Prostate gland (tissue), 2 donors: ENCODE data around the gene ELOVL1. TPM values are rescaled to one million over a fixed set of nuclear protein-coding genes. Genes with fewer than 3 reads are reported as not detected.

ENCODE experiments used
- DNase-seq: peaks from one replicate; pipeline ENCODE4 v3.0.0-alpha.2; 2019; ENCODE audit warnings: low spot score
- H3K27ac ChIP-seq, 2 donors: fragments of 200-600 bp; sonication (generic); 2 replicates each; pipeline ENCODE4 v1.5.1; 2017 to 2019
- H3K27me3 ChIP-seq: fragments of 200-600 bp; sonication (generic); replicated peaks from 2 replicates; pipeline ENCODE4 v1.5.1; 2019; ENCODE audit not compliant: insufficient read depth
- H3K36me3 ChIP-seq, 2 donors: fragments of 200-600 bp; sonication (generic); 1 replicate in 1 of 2; 2 replicates in 1 of 2; pipeline versions ENCODE4 v1.5.1 to v1.8.1; 2017 to 2019
- H3K4me1 ChIP-seq: fragments of 200-600 bp; sonication (generic); replicated peaks from 2 replicates; pipeline ENCODE4 v1.5.1; 2019
- H3K4me3 ChIP-seq, 2 donors: fragments of 200-600 bp; sonication (generic); 2 replicates each; pipeline ENCODE4 v1.5.1; 2017 to 2019
- H3K9me3 ChIP-seq: fragments of 200-600 bp; sonication (generic); 2 replicates; pipeline ENCODE4 v1.5.1; 2017
- CTCF ChIP-seq, 4 experiments: fragments of 200-600 bp in 2 of 4; fragments of 450-650 bp in 2 of 4; sonication (generic) in 2 of 4; IDR thresholded peaks; 1 replicate in 3 of 4; 2 replicates in 1 of 4; pipeline ENCODE4 v1.5.1; 2016 to 2019; ENCODE audit warnings: antibody characterized with exemption in 4 of 4, mild to moderate bottlenecking in 2 of 4, moderate library complexity in 2 of 4
- POLR2A ChIP-seq: fragments of 450-650 bp; IDR thresholded peaks from one replicate; pipeline ENCODE4 v1.6.1; 2016; ENCODE audit warnings: antibody characterized with exemption, mild to moderate bottlenecking
- POLR2AphosphoS5 ChIP-seq: sonication (generic); formaldehyde crosslinking; IDR thresholded peaks from one replicate; pipeline ENCODE4 v1.6.1; 2017; ENCODE audit warnings: antibody characterized with exemption
- WGBS: methylation state at CpG from one replicate; pipeline ENCODE4 v1.1.5; 2018; 5-methylcytosine and 5-hydroxymethylcytosine counted together
- intact Hi-C: fragments of 100-400 bp; cut with DNase I; formaldehyde crosslinking; loops from one replicate; pipeline ENCODE4 v1.14.2; 2022
- total RNA-seq, 2 donors: library from RNA; depleted of rRNA; stranded (reverse); fragments of >200 nt; gene quantifications; one replicate each; pipeline ENCODE4 v1.1.0, GENCODE V29; 2016

The ELOVL1 gene
- total RNA-seq, 2 donors from 2014 or later = 48.6 to 62.0 TPM

- WGBS = 80% methylated on average over 5 of the region's 5 CpGs
- H3K4me3 ChIP-seq = no peak overlapping the region
- no peak for DNase-seq
- TF ChIP-seq CTCF (IDR thresholded peaks at IDR 0.05) (no peak), POLR2AphosphoS5 (no peak), POLR2A (no peak)
- peaks cover 7 to 18% of the 10 kb centered on the region in 2 donors for H3K36me3 ChIP-seq
- no peaks in the 10 kb centered on the region for H3K27me3 ChIP-seq
- no peak overlapping the region for H3K27ac ChIP-seq
- H3K9me3 ChIP-seq = no peaks in the 10 kb centered on the region
- intact Hi-C loops = no loop called here
- peaks cover 26% of the 10 kb centered on the region for H3K4me1 ChIP-seq
Measured at GRCh38 chr1:43363935-43364525, 3.8 kb downstream of the ELOVL1 start.

- TF ChIP-seq CTCF (IDR thresholded peaks at IDR 0.05) (no peak), POLR2AphosphoS5 (no peak), POLR2A (no peak)
- Histone ChIP-seq H3K27me3 (no peaks in the 10 kb centered on the region), H3K9me3 (no peaks in the 10 kb centered on the region), H3K36me3 (peaks cover 7 to 18% of the 10 kb centered on the region in 2 donors), H3K4me1 (peaks cover 22% of the 10 kb centered on the region), H3K4me3 (no peak overlapping the region), H3K27ac (no peak overlapping the region)
- no peak for DNase-seq
- WGBS = 73% methylated on average over 9 of the region's 9 CpGs
- intact Hi-C loops = no loop called here
Measured at GRCh38 chr1:43363283-43363934, 4.4 kb downstream of the ELOVL1 start.

GRCh38 chr1:43360616-43361015 lies 7.2 kb downstream of the ELOVL1 start:
- no peaks in the 10 kb centered on the region for H3K9me3 ChIP-seq
- WGBS = 83% methylated on average over 4 of the region's 4 CpGs
- H3K36me3 ChIP-seq = peaks cover 7 to 18% of the 10 kb centered on the region in 2 donors
- intact Hi-C loops = no loop called here
- no peak for DNase-seq
- peaks cover 10% of the 10 kb centered on the region for H3K4me1 ChIP-seq
- no peak overlapping the region for H3K4me3 ChIP-seq
- H3K27me3 ChIP-seq = no peaks in the 10 kb centered on the region
- TF ChIP-seq CTCF (IDR thresholded peaks at IDR 0.05) (no peak), POLR2AphosphoS5 (no peak), POLR2A (no peak)
- H3K27ac ChIP-seq = no peak overlapping the region

GRCh38 chr1:43359696-43360095 lies 8.1 kb downstream of the ELOVL1 start:
- Histone ChIP-seq H3K4me3 (no peak overlapping the region), H3K36me3 (peaks cover 5 to 14% of the 10 kb centered on the region in 2 donors), H3K27ac (no peak overlapping the region), H3K4me1 (peaks cover 5% of the 10 kb centered on the region), H3K9me3 (no peaks in the 10 kb centered on the region), H3K27me3 (no peaks in the 10 kb centered on the region)
- no peak for TF ChIP-seq POLR2A
- TF ChIP-seq CTCF (IDR thresholded peaks at IDR 0.05) = no peak
- TF ChIP-seq POLR2AphosphoS5 = no peak
- intact Hi-C loops = no loop called here
- WGBS = 43% methylated on average over 11 of the region's 11 CpGs
- DNase-seq = no peak
